Rectal smooth muscle tissue (tissue), 1 donor: Measurements from ENCODE around the gene MAP4K2.
"Not testable (repeated sequence)": the region's sequence is repeated elsewhere in the genome, so short reads cannot be mapped to it uniquely, and the experiment has no call there.

Experiments used
- H3K27ac ChIP-seq: one replicate; pipeline ENCODE4 v1.7.0; 2013; ENCODE audit warnings: low read depth, low read length, inconsistent platforms
- H3K27me3 ChIP-seq: one replicate; pipeline ENCODE4 v1.7.0; 2013; ENCODE audit warnings: low read length; ENCODE audit not compliant: control insufficient read depth, insufficient read depth
- H3K36me3 ChIP-seq: one replicate; pipeline ENCODE4 v1.7.0; 2013; ENCODE audit warnings: low read length; ENCODE audit not compliant: control insufficient read depth, insufficient read depth
- H3K4me1 ChIP-seq: one replicate; pipeline ENCODE4 v1.7.0; 2013; ENCODE audit warnings: low read length; ENCODE audit not compliant: control insufficient read depth, insufficient read depth
- H3K4me3 ChIP-seq: one replicate; pipeline ENCODE4 v1.7.0; 2013; ENCODE audit warnings: low read length
- H3K9ac ChIP-seq: one replicate; pipeline ENCODE4 v1.7.0; 2013; ENCODE audit warnings: low read length

MAP4K2 gene

DNA sequence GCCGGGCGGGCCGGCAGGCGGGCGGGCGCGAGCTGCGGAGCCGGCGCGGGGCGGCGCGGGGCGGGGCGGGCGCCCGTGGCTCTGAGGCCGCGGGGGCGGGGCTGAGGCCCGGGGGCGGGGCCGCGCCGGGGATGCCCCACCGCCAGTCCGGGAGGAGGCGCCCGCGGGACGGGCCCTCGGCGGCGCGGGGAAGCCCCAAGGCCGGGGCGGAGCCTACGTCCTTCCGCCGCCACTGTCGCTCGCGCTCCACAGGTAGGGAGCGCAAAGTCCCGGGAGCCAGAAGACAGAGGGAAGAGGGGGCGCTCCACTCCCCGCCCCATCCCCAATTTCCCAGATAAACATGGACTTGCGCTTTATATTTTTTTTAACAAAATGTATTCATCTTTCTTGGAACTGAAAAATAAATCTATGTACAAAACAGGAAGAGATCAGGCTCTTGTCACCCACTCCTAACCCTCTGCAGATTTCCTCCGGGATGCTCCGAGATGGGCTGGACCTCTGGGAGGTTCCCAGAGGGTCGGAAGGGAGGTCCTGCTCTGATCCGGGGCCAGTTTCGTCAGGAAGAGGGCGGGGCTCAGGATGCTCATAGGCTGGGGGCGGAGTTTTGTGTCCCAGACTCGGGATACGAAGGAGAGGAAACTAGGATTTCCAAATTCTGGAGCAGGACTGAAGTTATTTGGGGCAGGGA lies at the start of gene MAP4K2:
Gene MAP4K2 (minus strand): TSS at position 57 of the 688 bp plus-strand sequence. CDS start 65 bp downstream, outside the sequence.
- peak within 1 kb of the TSS; percentile 69 for H3K4me3 ChIP-seq
- peaks cover 4% of the 10 kb centered on the region for H3K4me1 ChIP-seq
- H3K36me3 ChIP-seq = no peaks in the 10 kb centered on the region
- no peaks in the 10 kb centered on the region for H3K27me3 ChIP-seq
- H3K9ac ChIP-seq = peak within 1 kb of the TSS; percentile 34
- H3K27ac ChIP-seq = peak within 1 kb of the TSS; percentile 68

- Histone ChIP-seq H3K27ac (peak overlapping the region; percentile 61), H3K4me3 (no peak overlapping the region), H3K4me1 (peaks cover 32% of the 10 kb centered on the region), H3K27me3 (no peaks in the 10 kb centered on the region), H3K36me3 (peaks cover 14% of the 10 kb centered on the region), H3K9ac (no peak overlapping the region)
Measured at GRCh38 chr11:64851831-64852351, 48.9 kb upstream of the MAP4K2 start.

DNA sequence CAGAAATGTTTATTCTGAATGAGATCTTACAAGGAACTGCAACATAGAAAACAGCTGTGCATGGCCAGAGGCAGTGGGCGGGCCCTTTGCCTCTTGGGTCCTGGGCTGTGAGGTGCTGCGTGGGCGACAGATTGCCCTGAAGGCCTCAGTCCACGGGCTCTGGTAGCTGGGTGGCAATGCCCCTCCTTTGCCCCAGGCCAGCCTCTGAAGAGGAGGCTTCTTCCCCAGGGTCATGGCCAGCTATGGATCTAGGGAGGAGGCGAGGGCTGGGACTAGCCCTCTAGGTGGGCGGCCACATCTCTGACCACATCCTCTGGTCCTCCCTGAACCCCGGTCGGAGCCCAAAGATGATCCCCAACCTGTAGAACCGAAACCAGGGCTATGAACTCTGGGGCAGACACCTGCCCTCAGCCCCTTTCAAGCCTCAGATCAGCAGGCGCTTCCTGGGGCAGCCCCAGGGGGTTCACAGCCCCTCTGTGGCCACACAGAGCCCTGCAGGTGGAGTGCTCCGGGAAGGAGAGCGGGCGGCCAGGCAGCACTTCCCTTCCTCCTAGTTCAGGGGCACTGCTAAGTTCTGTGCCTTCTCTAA lies 48.1 kb upstream of the MAP4K2 start:
- Histone ChIP-seq H3K4me1 (peaks cover 23% of the 10 kb centered on the region), H3K36me3 (peaks cover 14% of the 10 kb centered on the region), H3K4me3 (no peak overlapping the region), H3K27me3 (no peaks in the 10 kb centered on the region), H3K9ac (no peak overlapping the region), H3K27ac (peak overlapping the region; percentile 61)

GRCh38 chr11:64849598-64850356 lies 46.8 kb upstream of the MAP4K2 start:
- Histone ChIP-seq H3K9ac (no peak overlapping the region), H3K27ac (peak overlapping the region; percentile 61), H3K4me1 (peaks cover 12% of the 10 kb centered on the region), H3K4me3 (no peak overlapping the region), H3K27me3 (no peaks in the 10 kb centered on the region), H3K36me3 (peaks cover 12% of the 10 kb centered on the region)

GRCh38 chr11:64848826-64849597 lies 46.0 kb upstream of the MAP4K2 start:
- Histone ChIP-seq H3K4me3 (no peak overlapping the region), H3K9ac (no peak overlapping the region), H3K36me3 (peaks cover 7% of the 10 kb centered on the region), H3K4me1 (peaks cover 8% of the 10 kb centered on the region), H3K27ac (no peak overlapping the region), H3K27me3 (no peaks in the 10 kb centered on the region)

DNA sequence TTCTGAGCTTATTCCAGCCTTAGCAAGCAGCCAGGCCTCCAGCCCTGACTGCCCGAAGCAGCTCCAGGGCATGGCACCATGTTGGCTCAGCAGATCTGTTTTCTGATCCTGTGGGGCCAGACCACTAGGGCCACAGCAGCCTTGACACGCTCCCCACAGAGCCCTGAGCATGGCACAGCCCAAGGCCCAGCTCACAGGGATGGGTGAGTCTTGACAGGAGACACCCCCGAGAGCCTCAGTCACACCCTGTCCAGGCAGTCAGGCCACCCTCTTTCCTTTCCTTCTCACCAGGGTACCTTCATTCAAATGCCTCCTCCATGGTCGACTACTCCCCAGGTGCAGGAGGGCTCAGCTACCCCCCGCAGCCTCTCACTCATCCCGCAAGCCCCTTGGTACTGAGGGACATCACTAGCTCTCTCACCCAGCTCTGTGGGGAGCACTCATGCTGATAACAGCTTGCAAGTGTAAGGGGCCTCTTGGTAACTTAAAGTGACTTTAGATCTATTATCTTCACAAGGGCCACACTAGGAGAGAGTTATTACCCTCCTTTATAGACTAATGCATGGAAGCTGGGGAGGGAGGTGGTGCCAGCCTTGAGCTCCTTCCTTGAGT lies 45.3 kb upstream of the MAP4K2 start:
- Histone ChIP-seq H3K36me3 (peaks cover 1% of the 10 kb centered on the region), H3K27ac (no peak overlapping the region), H3K27me3 (no peaks in the 10 kb centered on the region), H3K9ac (no peak overlapping the region), H3K4me3 (no peak overlapping the region), H3K4me1 (peaks cover 8% of the 10 kb centered on the region)

DNA sequence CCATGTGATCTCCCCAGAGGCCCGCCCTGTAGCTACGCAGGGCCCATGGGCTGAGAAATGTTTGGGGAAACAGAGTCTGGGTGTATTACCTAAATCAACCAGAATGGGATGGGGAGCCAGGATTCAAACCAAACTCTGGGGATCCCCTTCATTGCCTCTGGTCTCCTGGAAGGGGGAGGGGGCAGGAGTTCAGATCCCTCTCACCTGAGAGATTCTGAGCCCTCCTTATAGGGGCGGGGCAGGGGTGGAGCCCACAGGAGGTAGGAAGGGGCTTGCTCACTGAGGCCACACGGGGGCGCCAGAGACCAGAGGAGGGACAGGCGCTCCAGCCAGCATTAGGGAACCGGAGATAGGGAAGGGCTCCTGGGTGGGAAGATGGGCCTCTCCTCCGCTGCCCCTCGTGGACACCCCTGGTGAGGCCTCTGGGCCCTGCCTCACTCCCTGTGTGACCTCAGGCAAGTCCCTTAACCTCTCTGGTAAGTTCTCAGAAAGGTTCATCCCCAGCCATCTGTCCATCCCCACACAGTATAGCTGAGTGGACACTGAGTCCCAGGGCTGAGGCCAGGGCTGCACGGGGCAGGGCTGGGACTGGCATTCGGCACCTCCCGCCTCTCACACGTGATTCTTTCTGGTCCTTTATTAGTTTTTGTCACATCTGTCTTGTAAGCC lies 44.1 kb upstream of the MAP4K2 start:
- H3K27ac ChIP-seq = no peak overlapping the region
- H3K36me3 ChIP-seq = no peaks in the 10 kb centered on the region
- peaks cover 8% of the 10 kb centered on the region for H3K4me1 ChIP-seq
- no peaks in the 10 kb centered on the region for H3K27me3 ChIP-seq
- H3K9ac ChIP-seq = no peak overlapping the region
- H3K4me3 ChIP-seq = no peak overlapping the region

GRCh38 chr11:64845776-64846129 lies 42.7 kb upstream of the MAP4K2 start:
- not testable (repeated sequence) for H3K27me3 ChIP-seq, H3K9ac ChIP-seq, H3K36me3 ChIP-seq, H3K4me1 ChIP-seq, H3K27ac ChIP-seq, H3K4me3 ChIP-seq

DNA sequence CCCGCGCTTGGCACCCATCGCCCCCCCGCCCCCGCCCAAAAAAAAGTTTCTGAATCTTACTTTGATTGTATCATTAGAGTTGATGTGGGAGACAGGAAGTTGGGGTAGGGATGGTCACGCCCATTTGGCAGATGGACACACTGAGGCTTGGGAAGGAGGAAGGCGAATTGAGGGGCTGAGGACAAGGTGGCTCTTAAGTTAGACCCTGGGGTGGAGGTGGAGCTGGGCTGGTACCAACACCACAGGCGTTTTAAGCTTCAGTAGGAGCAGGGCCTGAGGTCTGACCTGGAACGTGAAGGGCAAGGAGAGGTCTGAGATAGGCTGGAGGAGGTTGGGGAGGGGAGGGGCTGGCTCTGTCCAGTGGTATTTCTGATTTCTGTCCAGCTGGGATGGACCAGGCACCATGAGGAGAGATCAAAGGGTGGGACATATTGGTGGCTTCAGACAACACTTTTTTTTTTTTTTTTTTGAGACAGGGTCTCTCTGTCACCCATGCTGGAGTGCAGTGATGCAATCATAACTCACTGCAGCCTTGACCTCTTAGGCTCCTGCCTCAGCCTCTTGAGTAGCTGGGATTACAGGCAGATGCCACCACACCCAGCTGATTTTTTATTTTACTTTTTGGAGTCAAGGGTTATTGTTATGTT lies 42.2 kb upstream of the MAP4K2 start:
- H3K27me3 ChIP-seq = no peaks in the 10 kb centered on the region
- H3K4me1 ChIP-seq = peaks cover 8% of the 10 kb centered on the region
- no peaks in the 10 kb centered on the region for H3K36me3 ChIP-seq
- peak overlapping the region; percentile 51 for H3K4me3 ChIP-seq
- no peak overlapping the region for H3K9ac ChIP-seq
- H3K27ac ChIP-seq = no peak overlapping the region

GRCh38 chr11:64844330-64845128 lies 41.5 kb upstream of the MAP4K2 start, which contains the start of gene CDC42BPG:
CDC42BPG (minus strand) TSS chr11:64844653; CDS start chr11:64844569, 84 bp downstream.
- Histone ChIP-seq H3K4me3 (peak within 1 kb of the TSS; percentile 65), H3K9ac (no peak within 1 kb of the TSS), H3K36me3 (no peaks in the 10 kb centered on the region), H3K27ac (no peak within 1 kb of the TSS), H3K4me1 (peaks cover 4% of the 10 kb centered on the region), H3K27me3 (no peaks in the 10 kb centered on the region)
